Suppressor macrophage treated with lipopolysaccharide for 4 hours (primary cell): ENCODE data around the gene NINJ1.

Experiments
- DNase-seq: peaks from one replicate; pipeline ENCODE4 v3.0.0-alpha.2; 2020

Gene NINJ1

GRCh38 chr9:93134015-93134739, at the start of gene NINJ1:
NINJ1 (minus strand) TSS chr9:93134251; CDS start chr9:93134217, 34 bp downstream.
- peak; percentile 99 for DNase-seq

GRCh38 chr9:93183131-93183662, 49.1 kb upstream of the NINJ1 start:
- no peak for DNase-seq

GRCh38 chr9:93182572-93182971, 48.5 kb upstream of the NINJ1 start:
- DNase-seq = no peak

GRCh38 chr9:93181672-93182435, 47.8 kb upstream of the NINJ1 start:
- no peak for DNase-seq

- no peak for DNase-seq
Observed at GRCh38 chr9:93180938-93181337, 46.9 kb upstream of the NINJ1 start.

- DNase-seq = no peak
Observed at GRCh38 chr9:93178851-93179786, 45.1 kb upstream of the NINJ1 start.

- DNase-seq = no peak
Observed at GRCh38 chr9:93177676-93178075, 43.6 kb upstream of the NINJ1 start.

GRCh38 chr9:93174976-93175375, 40.9 kb upstream of the NINJ1 start:
- no peak for DNase-seq

- DNase-seq = peak; percentile 14
Observed at GRCh38 chr9:93173365-93174051, 39.5 kb upstream of the NINJ1 start.

- no peak for DNase-seq
Observed at GRCh38 chr9:93172666-93173364, 38.8 kb upstream of the NINJ1 start.

- no peak for DNase-seq
Observed at GRCh38 chr9:93171261-93171990, 37.4 kb upstream of the NINJ1 start.

- no peak for DNase-seq
Observed at GRCh38 chr9:93170571-93170970, 36.5 kb upstream of the NINJ1 start.

- DNase-seq = no peak
Observed at GRCh38 chr9:93169444-93169843, 35.4 kb upstream of the NINJ1 start.

GRCh38 chr9:93168581-93168980, 34.5 kb upstream of the NINJ1 start:
- no peak for DNase-seq

- DNase-seq = no peak
Observed at GRCh38 chr9:93167838-93168237, 33.8 kb upstream of the NINJ1 start.

- no peak for DNase-seq
Observed at GRCh38 chr9:93167185-93167584, 33.1 kb upstream of the NINJ1 start.

- no peak for DNase-seq
Observed at GRCh38 chr9:93166699-93167098, 32.6 kb upstream of the NINJ1 start.

GRCh38 chr9:93164085-93164484, 30.0 kb upstream of the NINJ1 start:
- DNase-seq = no peak

GRCh38 chr9:93161786-93162562, 27.9 kb upstream of the NINJ1 start:
- DNase-seq = no peak
